Naive B cell (primary cell): Measurements from ENCODE around the gene COLEC11. TPM values are rescaled to one million over a fixed set of nuclear protein-coding genes. Genes with fewer than 3 reads are reported as not detected.
A peak's percentile ranks its signal among the peaks of the same experiment; 100 is the strongest.
"Not testable (repeated sequence)": the region's sequence is repeated elsewhere in the genome, so short reads cannot be mapped to it uniquely, and the experiment has no call there.

Experiments used
- ATAC-seq, 2 donors: fragments of 150-1000 bp; cut with Tn5 transposase; 2 replicates each; pipeline ENCODE4 v1.10.0; 2021; ENCODE audit warnings: low read depth in 2 of 2, mild to moderate bottlenecking in 2 of 2, moderate library complexity in 2 of 2
- DNase-seq: peaks from one replicate; pipeline ENCODE4 v3.0.0; 2022
- H3K27ac Mint-ChIP-seq, 6 donors: one replicate each; pipeline ENCODE4 v1.8.0; 2020 to 2022; ENCODE audit warnings: mild to moderate bottlenecking in 6 of 6, mixed read lengths in 6 of 6, moderate library complexity in 5 of 6, inconsistent platforms in 2 of 6
- H3K27me3 Mint-ChIP-seq, 3 donors: one replicate each; pipeline ENCODE4 v1.8.0; 2021 to 2022; ENCODE audit warnings: mixed read lengths in 3 of 3, mild to moderate bottlenecking in 1 of 3
- H3K36me3 Mint-ChIP-seq, 2 donors: one replicate each; pipeline ENCODE4 v1.8.0; 2020 to 2022; ENCODE audit warnings: mixed read lengths in 2 of 2, inconsistent platforms in 1 of 2, mild to moderate bottlenecking in 1 of 2
- H3K4me1 Mint-ChIP-seq, 3 donors: one replicate each; pipeline ENCODE4 v1.8.0; 2020 to 2022; ENCODE audit warnings: mixed read lengths in 3 of 3, inconsistent platforms in 1 of 3, mild to moderate bottlenecking in 1 of 3, moderate library complexity in 1 of 3
- H3K4me3 Mint-ChIP-seq, 8 donors: one replicate each; pipeline ENCODE4 v1.8.0; 2020 to 2022; ENCODE audit warnings: mild to moderate bottlenecking in 8 of 8, mixed read lengths in 8 of 8, moderate library complexity in 8 of 8, inconsistent platforms in 2 of 8
- H3K9me3 Mint-ChIP-seq, 7 donors: one replicate each; pipeline ENCODE4 v1.8.0; 2020 to 2022; ENCODE audit warnings: mixed read lengths in 7 of 7, mild to moderate bottlenecking in 5 of 7, inconsistent platforms in 2 of 7, moderate library complexity in 1 of 7
- polyA plus RNA-seq, 6 donors: library from polyadenylated mRNA; unstranded; fragments of 300-500 nt; fragmentation: Illumina TruSeq; gene quantifications; one replicate each; pipeline ENCODE4 v1.2.3, GENCODE V29; 2021; ENCODE audit warnings: low read depth in 6 of 6

The COLEC11 gene
- polyA plus RNA-seq, 6 donors from 2014 or later = not detected

- DNase-seq (no peak), ATAC-seq (no peak)
- Mint-ChIP-seq H3K27ac (peak overlapping the region in 2 of 6 donors; percentile 39 to 97), H3K4me3 (peak overlapping the region; percentile 59 to 97 (median 92)), H3K36me3 (peaks cover 20 to 27% of the 10 kb centered on the region in 2 donors), H3K9me3 (no peaks in the 10 kb centered on the region), H3K4me1 (peaks cover 27 to 47% (median 36%) of the 10 kb centered on the region in 3 donors), H3K27me3 (no peaks in the 10 kb centered on the region)
Measured at GRCh38 chr2:3574155-3574554, 20.8 kb upstream of the COLEC11 start.

- no peaks in the 10 kb centered on the region for H3K9me3 Mint-ChIP-seq
- DNase-seq (no peak), ATAC-seq (peak; percentile 29 to 36)
- H3K36me3 Mint-ChIP-seq = peaks cover 26 to 42% of the 10 kb centered on the region in 2 donors
- H3K4me3 Mint-ChIP-seq = peak overlapping the region; percentile 59 to 97 (median 92)
- no peaks in the 10 kb centered on the region for H3K27me3 Mint-ChIP-seq
- peak overlapping the region; percentile 14 to 97 (median 90) for H3K27ac Mint-ChIP-seq
- peaks cover 36 to 51% (median 42%) of the 10 kb centered on the region in 3 donors for H3K4me1 Mint-ChIP-seq
Measured at GRCh38 chr2:3575534-3576262, 19.2 kb upstream of the COLEC11 start.

GRCh38 chr2:3576263-3576630 lies 18.7 kb upstream of the COLEC11 start:
- DNase-seq, H3K27me3 Mint-ChIP-seq, ATAC-seq, H3K9me3 Mint-ChIP-seq: not testable (repeated sequence)
- H3K36me3 Mint-ChIP-seq = peaks cover 26 to 42% of the 10 kb centered on the region in 2 donors
- H3K4me1 Mint-ChIP-seq = peaks cover 36 to 51% (median 42%) of the 10 kb centered on the region in 3 donors
- H3K27ac Mint-ChIP-seq = peak overlapping the region; percentile 14 to 97 (median 90)
- peak overlapping the region; percentile 59 to 97 (median 92) for H3K4me3 Mint-ChIP-seq

DNA sequence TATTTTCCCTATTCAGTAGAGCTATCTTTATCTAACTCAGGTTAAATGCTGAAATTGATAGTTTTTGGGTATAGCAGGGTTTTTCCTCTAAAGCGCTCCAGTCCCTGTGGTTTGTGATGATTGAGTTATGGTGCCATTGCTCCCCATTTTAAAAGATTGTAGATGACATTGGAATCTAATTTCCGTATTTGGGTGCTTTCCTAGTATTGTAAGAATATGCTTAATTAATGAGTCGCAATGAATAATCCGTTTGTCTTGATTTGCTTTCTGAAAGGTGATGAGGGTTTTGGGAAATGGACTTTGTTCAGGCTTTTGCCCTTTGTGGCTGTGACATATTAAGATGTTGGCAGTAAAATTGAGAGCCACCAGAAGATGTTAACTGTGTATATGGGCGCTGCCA lies 15.9 kb upstream of the COLEC11 start:
- H3K27ac Mint-ChIP-seq = peak overlapping the region in 1 of 6 donors; percentile 74
- DNase-seq = no peak
- H3K4me3 Mint-ChIP-seq = peak overlapping the region in 2 of 8 donors; percentile 10 to 84

GRCh38 chr2:3580449-3580848 lies 14.5 kb upstream of the COLEC11 start:
- peaks cover 34 to 42% of the 10 kb centered on the region in 2 donors for H3K36me3 Mint-ChIP-seq
- H3K4me3 Mint-ChIP-seq = no peak overlapping the region

More for the DNA sequence above, 15.9 kb upstream of the COLEC11 start:
- peaks cover 34 to 42% of the 10 kb centered on the region in 2 donors for H3K36me3 Mint-ChIP-seq
- H3K4me1 Mint-ChIP-seq = peaks cover 41 to 48% (median 42%) of the 10 kb centered on the region in 3 donors
- ATAC-seq = no peak
- H3K27me3 Mint-ChIP-seq = no peaks in the 10 kb centered on the region
- no peaks in the 10 kb centered on the region for H3K9me3 Mint-ChIP-seq

DNA sequence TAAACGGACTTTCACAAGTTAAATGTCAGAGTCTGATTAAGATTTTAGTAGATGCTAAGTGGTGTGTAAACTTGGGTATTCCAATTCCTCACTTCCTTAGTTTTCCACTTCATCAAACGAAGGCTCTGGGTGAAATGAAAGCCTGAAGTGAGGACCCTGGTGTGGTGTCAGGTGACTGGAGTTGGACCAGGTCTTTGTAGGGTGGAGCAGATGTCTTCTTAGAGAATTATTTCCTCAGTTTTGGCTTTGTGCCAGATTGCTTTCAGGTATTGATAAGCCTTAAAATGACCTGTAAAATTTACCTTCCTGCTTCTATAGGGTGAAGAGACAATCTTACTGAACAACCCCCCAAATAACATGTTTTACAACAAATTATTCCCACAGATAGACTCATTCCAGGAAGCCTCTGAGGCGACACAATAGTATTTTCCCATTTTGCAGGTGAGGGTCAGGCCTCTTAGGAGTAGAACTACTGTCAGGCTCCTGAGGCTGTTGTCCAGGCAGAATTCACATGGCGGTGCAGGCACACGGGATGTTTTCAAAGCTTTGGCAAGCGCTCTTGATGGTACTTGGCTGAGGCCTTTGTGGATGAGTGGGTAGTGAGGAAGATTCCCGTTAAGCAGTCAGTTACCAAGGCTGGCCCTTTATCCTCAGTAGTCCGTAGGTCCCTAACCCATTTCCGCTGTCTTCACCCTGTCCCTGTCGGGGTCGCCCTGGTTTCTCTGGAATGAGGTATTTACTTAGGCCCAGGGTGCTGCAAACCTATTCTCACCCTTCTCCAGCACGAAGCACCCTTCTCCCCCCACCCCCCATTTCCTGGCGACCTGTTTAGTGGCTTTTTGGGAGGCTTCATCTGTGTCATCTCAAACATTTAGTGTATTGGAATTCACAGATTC lies 13.3 kb upstream of the COLEC11 start:
- Mint-ChIP-seq H3K27me3 (no peaks in the 10 kb centered on the region), H3K4me1 (peaks cover 28 to 31% (median 31%) of the 10 kb centered on the region in 3 donors), H3K27ac (peak overlapping the region in 2 of 6 donors; percentile 14 to 44), H3K9me3 (no peaks in the 10 kb centered on the region), H3K4me3 (no peak overlapping the region), H3K36me3 (peaks cover 28 to 34% of the 10 kb centered on the region in 2 donors)
- DNase-seq (no peak), ATAC-seq (no peak)

More at GRCh38 chr2:3580449-3580848, 14.5 kb upstream of the COLEC11 start:
- H3K9me3 Mint-ChIP-seq = no peaks in the 10 kb centered on the region
- no peaks in the 10 kb centered on the region for H3K27me3 Mint-ChIP-seq
- H3K27ac Mint-ChIP-seq = peak overlapping the region in 1 of 6 donors; percentile 44
- no peak for DNase-seq
- H3K4me1 Mint-ChIP-seq = peaks cover 38 to 42% (median 41%) of the 10 kb centered on the region in 3 donors
- ATAC-seq = no peak

GRCh38 chr2:3584076-3584475 lies 10.8 kb upstream of the COLEC11 start:
- H3K9me3 Mint-ChIP-seq = no peaks in the 10 kb centered on the region
- ATAC-seq (no peak), DNase-seq (no peak)
- H3K4me1 Mint-ChIP-seq = peaks cover 5 to 15% (median 7%) of the 10 kb centered on the region in 3 donors
- no peak overlapping the region for H3K4me3 Mint-ChIP-seq
- H3K27me3 Mint-ChIP-seq = no peaks in the 10 kb centered on the region
- peaks cover 15 to 16% of the 10 kb centered on the region in 2 donors for H3K36me3 Mint-ChIP-seq
- H3K27ac Mint-ChIP-seq = no peak overlapping the region

DNA sequence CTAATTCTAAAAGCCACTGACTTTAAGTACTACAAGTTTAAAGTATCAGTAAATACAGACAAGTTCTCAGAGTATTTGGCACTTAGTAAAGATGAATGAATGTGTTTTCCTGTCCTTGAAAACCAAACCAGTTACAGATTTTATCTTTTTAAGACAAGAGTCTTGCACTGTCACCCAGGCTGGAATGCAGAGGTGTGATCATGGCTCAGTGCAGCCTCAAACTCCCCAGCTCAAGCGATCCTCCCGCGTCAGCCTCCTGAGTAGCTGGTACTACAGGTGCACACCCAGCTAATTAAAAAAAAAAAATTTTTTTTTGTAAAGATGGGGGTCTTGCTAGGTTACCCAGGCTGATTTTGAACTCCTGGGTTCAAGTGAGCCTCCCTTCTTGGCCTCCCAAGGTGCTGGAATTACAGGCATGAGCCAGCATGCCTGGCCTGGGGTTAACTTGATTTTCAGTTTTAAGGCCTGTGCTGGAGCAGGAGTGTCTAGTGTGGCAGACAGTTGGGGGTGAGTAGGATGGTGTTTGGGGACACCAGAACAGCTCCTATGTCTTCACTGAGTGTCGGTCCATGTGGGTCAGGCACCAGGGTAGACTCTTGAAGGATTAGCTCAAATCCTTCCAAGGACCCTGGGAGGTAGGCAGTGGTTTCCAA lies 10.2 kb upstream of the COLEC11 start:
- no peaks in the 10 kb centered on the region for H3K27me3 Mint-ChIP-seq
- no peaks in the 10 kb centered on the region for H3K9me3 Mint-ChIP-seq
- no peak overlapping the region for H3K27ac Mint-ChIP-seq
- peak overlapping the region in 1 of 8 donors; percentile 33 for H3K4me3 Mint-ChIP-seq
- ATAC-seq = no peak
- H3K4me1 Mint-ChIP-seq = peaks cover 0 to 9% (median 1%) of the 10 kb centered on the region in 3 donors
- no peak for DNase-seq
- H3K36me3 Mint-ChIP-seq = peaks cover 9 to 14% of the 10 kb centered on the region in 2 donors

- no peak overlapping the region for H3K27ac Mint-ChIP-seq
Measured at GRCh38 chr2:3585261-3586109, 9.4 kb upstream of the COLEC11 start.

GRCh38 chr2:3586220-3586619 lies 8.7 kb upstream of the COLEC11 start:
- ATAC-seq (no peak), DNase-seq (no peak)
- peaks cover 0 to 5% (median 2%) of the 10 kb centered on the region in 3 donors for H3K4me1 Mint-ChIP-seq
- no peaks in the 10 kb centered on the region for H3K9me3 Mint-ChIP-seq
- H3K27ac Mint-ChIP-seq = no peak overlapping the region
- peaks cover 0 to 16% of the 10 kb centered on the region in 2 donors for H3K36me3 Mint-ChIP-seq
- no peak overlapping the region for H3K4me3 Mint-ChIP-seq
- no peaks in the 10 kb centered on the region for H3K27me3 Mint-ChIP-seq

More at GRCh38 chr2:3585261-3586109, 9.4 kb upstream of the COLEC11 start:
- Mint-ChIP-seq H3K4me1 (peaks cover 0 to 5% (median 2%) of the 10 kb centered on the region in 3 donors), H3K36me3 (peaks cover 2 to 16% of the 10 kb centered on the region in 2 donors), H3K27me3 (no peaks in the 10 kb centered on the region), H3K9me3 (no peaks in the 10 kb centered on the region), H3K4me3 (peak overlapping the region in 1 of 8 donors; percentile 33)
- ATAC-seq (no peak), DNase-seq (no peak)

GRCh38 chr2:3587021-3587420 lies 7.9 kb upstream of the COLEC11 start:
- H3K27me3 Mint-ChIP-seq = no peaks in the 10 kb centered on the region
- peaks cover 0 to 16% of the 10 kb centered on the region in 2 donors for H3K36me3 Mint-ChIP-seq
- DNase-seq (no peak), ATAC-seq (no peak)
- H3K9me3 Mint-ChIP-seq = no peaks in the 10 kb centered on the region
- peak overlapping the region in 4 of 6 donors; percentile 23 to 82 (median 53) for H3K27ac Mint-ChIP-seq
- H3K4me3 Mint-ChIP-seq = no peak overlapping the region
- peaks cover 0 to 2% (median 0%) of the 10 kb centered on the region in 3 donors for H3K4me1 Mint-ChIP-seq

DNA sequence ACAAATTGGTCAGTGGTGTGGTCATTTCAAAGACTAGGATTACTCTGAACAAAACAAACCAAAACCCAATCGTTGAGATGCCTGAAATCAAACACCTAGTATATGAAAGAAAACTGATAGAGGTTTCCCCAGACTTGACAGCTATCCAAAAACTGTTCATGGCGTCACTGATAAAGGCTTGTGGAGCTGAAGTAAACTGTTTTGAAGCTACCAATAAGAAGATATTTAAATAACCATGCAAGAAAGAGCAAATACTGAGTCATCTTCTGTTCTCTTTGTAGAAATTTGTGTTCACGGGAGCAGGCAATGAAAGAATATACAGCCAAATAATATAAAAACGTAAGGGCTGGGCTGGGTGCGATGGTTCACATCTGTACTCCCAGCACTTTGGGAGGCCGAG lies 7.5 kb upstream of the COLEC11 start:
- Mint-ChIP-seq H3K27ac (peak overlapping the region in 3 of 6 donors; percentile 23 to 82 (median 69)), H3K4me1 (peaks cover 0 to 2% (median 0%) of the 10 kb centered on the region in 3 donors), H3K27me3 (no peaks in the 10 kb centered on the region), H3K36me3 (peaks cover 0 to 16% of the 10 kb centered on the region in 2 donors), H3K9me3 (peaks cover 0 to 2% (median 0%) of the 10 kb centered on the region in 7 donors), H3K4me3 (no peak overlapping the region)
- DNase-seq = no peak
- no peak for ATAC-seq
